PC-9 (cell line): ENCODE results near the gene FAM111A.

Experiments used
- CTCF ChIP-seq: fragments of 200-600 bp; sonication (generic); conservative IDR thresholded peaks from 2 replicates; pipeline ENCODE4 v1.6.1; 2017; ENCODE audit warnings: mixed run types, antibody characterized with exemption, mild to moderate bottlenecking, moderate library complexity
- EZH2 ChIP-seq: fragments of 200-600 bp; sonication (generic); IDR thresholded peaks from 2 replicates; pipeline ENCODE4 v1.8.0; 2017; ENCODE audit warnings: antibody characterized with exemption, low read depth

DNA sequence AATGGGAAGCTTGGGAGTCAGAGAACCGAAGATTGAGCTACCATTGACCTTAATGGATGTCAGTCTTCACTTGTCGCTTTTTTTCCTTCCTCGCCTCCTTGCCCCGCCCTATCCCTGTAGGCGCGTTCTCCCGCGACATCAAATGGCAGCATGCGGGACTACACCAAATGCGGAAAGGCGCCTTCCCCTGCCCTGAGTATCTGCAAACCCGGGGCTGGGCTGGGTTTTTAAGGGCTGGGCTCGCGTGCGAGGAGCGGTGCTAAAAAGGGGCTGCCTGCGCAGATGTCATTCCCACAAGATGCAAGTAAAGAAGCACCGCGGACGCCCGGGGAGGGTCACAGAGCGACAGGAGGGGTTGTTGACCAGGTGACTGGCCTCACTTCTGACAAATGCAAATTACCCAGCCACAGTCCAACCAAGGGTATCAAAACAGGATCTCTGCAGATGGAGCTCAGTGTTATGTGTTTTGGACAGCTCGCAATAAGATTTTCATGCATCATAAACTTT is 40.3 kb upstream of the FAM111A start:
- TF ChIP-seq CTCF: no peak
- TF ChIP-seq EZH2: no peak
